ENCODE results near the gene CNOT6.

The CNOT6 gene

DNA sequence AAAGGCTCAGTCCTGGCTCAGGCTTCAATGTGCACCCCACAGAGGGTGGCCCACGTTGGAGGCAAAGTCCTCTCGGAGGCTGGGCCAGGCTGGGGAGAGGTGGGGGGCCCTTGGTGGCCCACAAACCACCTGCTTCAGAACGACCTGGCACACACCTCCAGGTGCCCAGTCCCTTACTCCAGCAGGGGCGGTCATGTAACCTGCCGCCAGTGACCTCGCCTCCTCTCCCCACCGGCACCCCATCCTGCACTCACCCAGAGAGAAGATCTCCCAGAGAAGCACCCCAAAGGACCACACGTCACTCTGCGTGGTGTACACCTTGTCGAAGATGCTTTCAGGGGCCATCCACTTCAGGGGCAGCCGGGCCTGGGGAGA lies 119.6 kb downstream of the CNOT6 start:
- H2AFZ ChIP-seq (ENCODE audit: low read depth) = no peak overlapping the region
- no peak overlapping the region for H3K4me2 ChIP-seq
- no peaks in the 10 kb centered on the region for H3K27me3 ChIP-seq (ENCODE audit: insufficient read depth, low read depth)
- H4K20me1 ChIP-seq (ENCODE audit: insufficient read depth) = no peaks in the 10 kb centered on the region
- TF ChIP-seq CTCF (conservative IDR thresholded peaks at IDR 0.05; ENCODE audit: low read depth, low read length) = no peak
- H3K36me3 ChIP-seq (ENCODE audit: insufficient read depth) = no peaks in the 10 kb centered on the region
- H3K4me3 ChIP-seq (IDR thresholded peaks at IDR 0.05; ENCODE audit: insufficient read depth, low read depth, low read length) = no peak overlapping the region
- H3K27ac ChIP-seq = no peak overlapping the region
- no peaks in the 10 kb centered on the region for H3K79me2 ChIP-seq (ENCODE audit: insufficient read depth, low read depth)
- H3K9ac ChIP-seq = no peak overlapping the region
- H3K4me1 ChIP-seq (ENCODE audit: low read depth, poor library complexity, severe bottlenecking) = no peaks in the 10 kb centered on the region

- Histone ChIP-seq H3K36me3 (ENCODE audit: insufficient read depth) (no peaks in the 10 kb centered on the region), H3K4me1 (ENCODE audit: low read depth, poor library complexity, severe bottlenecking) (no peaks in the 10 kb centered on the region), H2AFZ (ENCODE audit: low read depth) (no peak overlapping the region), H3K9ac (no peak overlapping the region), H3K27me3 (ENCODE audit: insufficient read depth, low read depth) (no peaks in the 10 kb centered on the region), H3K79me2 (ENCODE audit: insufficient read depth, low read depth) (no peaks in the 10 kb centered on the region), H3K27ac (no peak overlapping the region), H3K4me3 (IDR thresholded peaks at IDR 0.05; ENCODE audit: insufficient read depth, low read depth, low read length) (no peak overlapping the region), H4K20me1 (ENCODE audit: insufficient read depth) (no peaks in the 10 kb centered on the region), H3K4me2 (no peak overlapping the region)
- TF ChIP-seq CTCF (conservative IDR thresholded peaks at IDR 0.05; ENCODE audit: low read depth, low read length) = no peak
These were observed 124.3 kb downstream of the CNOT6 start for GRCh38 chr5:180618487-180618828.

DNA sequence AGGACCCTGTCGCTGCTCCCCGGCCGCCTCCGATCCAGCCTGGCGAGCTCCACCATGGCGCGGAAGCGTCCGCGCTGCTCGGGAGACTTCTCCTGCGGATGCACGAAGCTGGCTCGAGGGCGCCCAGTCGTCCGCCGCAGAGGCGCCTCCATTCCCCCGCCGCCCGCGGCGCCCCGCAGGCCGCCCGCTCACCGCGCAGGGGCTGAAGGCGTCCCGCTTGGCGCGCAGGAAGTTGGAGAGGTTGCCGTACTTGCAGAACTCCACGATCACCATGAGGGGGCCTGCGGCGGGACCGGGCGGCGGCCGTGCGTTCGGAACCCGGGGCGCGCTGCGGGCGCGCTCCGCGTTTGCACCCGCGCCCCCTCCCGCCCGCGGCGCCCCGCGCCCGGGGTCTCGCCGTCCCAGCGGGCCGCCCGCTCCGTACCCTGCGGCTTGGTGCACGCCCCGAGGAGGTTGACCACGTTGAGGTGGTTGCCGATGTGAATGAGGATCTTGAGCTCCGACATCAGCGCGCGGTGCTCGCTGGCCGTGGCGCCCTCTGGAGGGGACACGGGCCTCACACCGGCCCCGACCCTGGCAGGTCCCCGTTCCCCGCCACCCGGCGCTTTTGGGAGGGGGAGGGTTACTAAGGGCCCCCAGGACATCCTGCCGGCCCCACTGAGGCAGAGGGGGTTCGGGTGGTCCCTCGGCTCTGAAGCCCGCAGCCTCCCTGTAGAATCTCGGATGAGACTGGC lies 124.8 kb downstream of the CNOT6 start:
- H3K27me3 ChIP-seq (ENCODE audit: insufficient read depth, low read depth) = no peaks in the 10 kb centered on the region
- TF ChIP-seq CTCF (conservative IDR thresholded peaks at IDR 0.05; ENCODE audit: low read depth, low read length) = no peak
- H3K4me2 ChIP-seq = no peak overlapping the region
- H4K20me1 ChIP-seq (ENCODE audit: insufficient read depth) = no peaks in the 10 kb centered on the region
- no peak overlapping the region for H3K4me3 ChIP-seq (IDR thresholded peaks at IDR 0.05; ENCODE audit: insufficient read depth, low read depth, low read length)
- no peak overlapping the region for H3K27ac ChIP-seq
- no peaks in the 10 kb centered on the region for H3K4me1 ChIP-seq (ENCODE audit: low read depth, poor library complexity, severe bottlenecking)
- H3K36me3 ChIP-seq (ENCODE audit: insufficient read depth) = no peaks in the 10 kb centered on the region
- no peaks in the 10 kb centered on the region for H3K79me2 ChIP-seq (ENCODE audit: insufficient read depth, low read depth)
- no peak overlapping the region for H2AFZ ChIP-seq (ENCODE audit: low read depth)
- H3K9ac ChIP-seq = no peak overlapping the region

- Histone ChIP-seq H3K4me3 (IDR thresholded peaks at IDR 0.05; ENCODE audit: insufficient read depth, low read depth, low read length) (no peak overlapping the region), H3K9ac (no peak overlapping the region)
These were observed 125.4 kb downstream of the CNOT6 start for GRCh38 chr5:180619563-180619915.

More at GRCh38 chr5:180619563-180619915, 125.4 kb downstream of the CNOT6 start:
- TF ChIP-seq CTCF (conservative IDR thresholded peaks at IDR 0.05; ENCODE audit: low read depth, low read length) = no peak
- H3K27me3 ChIP-seq (ENCODE audit: insufficient read depth, low read depth) = no peaks in the 10 kb centered on the region
- H3K27ac ChIP-seq = no peak overlapping the region
- no peaks in the 10 kb centered on the region for H3K4me1 ChIP-seq (ENCODE audit: low read depth, poor library complexity, severe bottlenecking)
- no peaks in the 10 kb centered on the region for H3K79me2 ChIP-seq (ENCODE audit: insufficient read depth, low read depth)
- no peaks in the 10 kb centered on the region for H4K20me1 ChIP-seq (ENCODE audit: insufficient read depth)
- H2AFZ ChIP-seq (ENCODE audit: low read depth) = no peak overlapping the region
- H3K4me2 ChIP-seq = no peak overlapping the region
- no peaks in the 10 kb centered on the region for H3K36me3 ChIP-seq (ENCODE audit: insufficient read depth)

All from KMS-11 (cell line).